HK-2 (cell line): Measurements from ENCODE around the gene MGMT.
A peak's percentile ranks its signal among the peaks of the same experiment; 100 is the strongest.

Experiments
- DNase-seq: peaks from one replicate; pipeline ENCODE4 v3.0.0-alpha.2; 2018; ENCODE audit not compliant: unreplicated experiment

MGMT gene

DNA sequence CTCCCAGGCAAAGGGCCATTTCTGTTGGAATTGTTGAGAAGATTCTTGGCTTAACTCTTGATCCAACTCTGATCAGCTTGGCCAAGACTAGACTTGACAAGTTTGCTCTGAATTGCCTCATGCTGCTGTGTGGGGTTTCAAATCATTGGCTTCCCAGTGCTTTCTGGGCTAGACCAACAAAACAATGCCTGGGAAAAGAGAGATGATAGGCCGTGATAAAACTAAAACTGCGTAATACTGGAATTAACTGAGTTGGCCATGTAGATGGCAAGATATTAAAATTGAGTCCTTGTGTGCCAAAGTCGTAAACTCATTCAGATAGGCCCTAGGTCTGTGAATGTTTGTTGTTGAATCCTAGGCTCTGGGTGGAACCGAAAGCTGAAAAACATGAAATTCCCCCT lies 222.6 kb downstream of the MGMT start:
- DNase-seq, result no peak

DNA sequence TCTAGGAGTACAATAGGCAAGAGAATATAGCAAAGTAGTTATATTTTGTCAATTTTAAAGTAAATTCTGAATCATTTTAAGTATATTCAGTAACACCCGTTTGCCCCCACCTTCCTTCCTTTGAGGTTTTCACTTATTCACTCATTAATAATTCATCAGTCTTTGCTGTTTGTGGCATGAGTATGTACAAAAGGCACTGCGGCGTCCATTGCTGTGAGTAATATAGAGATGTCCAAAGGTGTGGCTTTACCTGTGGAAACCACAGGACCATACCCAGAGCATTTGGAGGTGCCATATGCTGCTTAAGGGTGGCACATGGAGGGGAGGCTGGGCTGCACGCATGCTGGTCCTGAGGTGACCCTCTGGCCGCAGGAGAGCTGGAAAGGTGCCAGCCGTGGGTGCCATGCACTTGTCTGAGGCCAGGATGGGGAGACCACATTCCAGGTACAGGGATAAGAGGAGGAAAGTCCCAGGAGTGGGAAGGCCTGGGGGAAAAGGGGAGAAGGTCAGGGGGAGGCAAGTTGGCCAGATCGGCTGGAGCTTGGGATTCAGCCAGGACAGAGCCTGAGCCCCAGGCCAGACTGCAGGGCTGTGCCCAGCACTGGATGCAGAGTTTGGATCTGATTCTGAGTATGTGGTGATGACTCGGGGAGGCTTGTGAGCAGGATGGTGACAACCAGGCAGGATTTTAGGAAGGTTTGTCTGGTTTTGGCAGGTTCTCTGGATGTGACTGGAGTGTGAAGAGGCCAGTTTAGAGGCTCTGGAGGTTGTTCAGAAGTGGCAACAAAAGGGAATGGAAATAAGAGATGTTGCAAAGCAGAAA lies 223.4 kb downstream of the MGMT start:
- peak; percentile 23 for DNase-seq

DNA sequence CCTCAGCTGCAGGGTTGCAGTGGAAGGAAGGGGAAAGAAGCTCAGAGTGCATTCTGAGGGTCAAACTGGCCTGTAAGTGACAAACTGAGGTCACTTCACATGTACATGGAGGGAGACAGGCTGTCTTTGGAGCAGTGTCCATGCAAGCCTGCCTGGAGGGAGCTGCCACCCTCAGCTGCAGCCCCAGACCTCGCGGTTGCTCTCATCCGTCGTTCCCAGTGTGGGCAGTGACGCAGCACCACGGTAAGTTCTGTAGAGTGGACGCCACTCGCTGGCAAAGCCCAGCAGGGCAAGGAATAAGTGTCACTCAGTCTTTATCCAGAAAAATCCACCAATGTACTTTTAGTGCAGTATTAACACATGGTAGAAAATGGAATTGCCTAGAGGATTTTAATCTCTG lies 225.7 kb downstream of the MGMT start:
- no peak for DNase-seq

DNA sequence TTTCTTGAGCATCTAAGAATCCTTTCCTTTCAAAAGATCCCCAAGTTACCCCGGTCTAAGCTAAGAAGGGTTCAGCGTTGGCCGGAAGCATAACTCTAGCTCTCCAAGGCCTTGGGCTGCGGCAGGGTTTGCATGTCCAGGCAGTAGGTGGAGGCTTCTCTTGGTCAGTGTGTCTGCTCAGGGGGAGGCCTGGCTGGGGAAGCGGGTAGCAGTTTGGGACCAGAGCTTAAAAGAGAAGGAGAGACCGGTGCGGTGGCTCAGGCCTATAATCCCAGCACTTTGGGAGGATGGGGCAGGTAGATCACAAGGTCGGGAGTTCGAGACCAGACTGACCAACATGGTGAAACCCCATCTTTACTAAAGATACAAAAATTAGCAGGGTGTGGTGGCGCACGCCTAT lies 226.3 kb downstream of the MGMT start:
- no peak for DNase-seq

DNA sequence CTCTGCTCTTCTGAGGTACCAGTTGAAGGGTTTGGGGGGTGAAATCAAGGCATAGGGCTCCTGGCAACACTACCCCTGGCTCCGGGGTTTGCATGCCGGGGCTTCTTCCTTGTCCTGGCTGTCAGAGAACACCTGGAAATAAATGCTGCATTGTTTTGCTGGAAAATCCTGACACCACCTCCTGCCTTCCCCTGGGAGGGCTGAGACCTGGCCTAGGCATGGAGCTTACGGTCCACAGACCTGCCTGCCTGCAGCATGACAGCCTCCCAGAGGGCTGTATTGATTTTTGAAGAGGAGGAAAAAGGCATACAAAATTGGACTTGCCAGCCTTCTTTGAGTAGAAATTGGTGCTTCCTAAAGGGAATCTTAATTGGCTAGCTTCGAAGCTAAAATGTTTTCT lies 227.1 kb downstream of the MGMT start:
- no peak for DNase-seq

DNA sequence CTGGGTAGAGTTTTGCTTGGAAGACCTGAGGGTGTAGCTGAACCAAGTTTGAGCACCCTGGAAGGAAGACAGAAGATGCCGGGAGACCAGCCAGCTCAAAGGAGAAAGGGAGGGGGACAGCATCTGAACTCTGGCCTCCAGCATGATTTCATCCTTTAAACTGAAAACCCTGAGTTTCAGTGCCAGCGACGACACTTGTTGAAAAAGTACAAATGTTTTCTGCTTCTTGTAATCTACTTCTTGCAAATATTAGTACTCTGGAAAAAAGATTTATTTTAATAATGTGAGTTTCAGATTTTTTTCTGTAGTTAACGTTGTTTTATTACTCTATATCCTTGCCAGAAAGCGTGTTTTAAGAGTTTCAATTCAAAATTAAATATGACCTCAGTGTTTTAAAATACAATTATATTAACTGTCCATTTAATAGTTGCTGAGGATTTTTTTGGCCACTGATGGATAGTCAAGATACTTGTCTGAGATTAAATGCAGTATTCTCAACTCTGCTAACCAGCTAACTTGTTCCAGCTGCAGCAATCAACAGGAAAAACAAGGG lies 227.7 kb downstream of the MGMT start:
- DNase-seq, result no peak

DNA sequence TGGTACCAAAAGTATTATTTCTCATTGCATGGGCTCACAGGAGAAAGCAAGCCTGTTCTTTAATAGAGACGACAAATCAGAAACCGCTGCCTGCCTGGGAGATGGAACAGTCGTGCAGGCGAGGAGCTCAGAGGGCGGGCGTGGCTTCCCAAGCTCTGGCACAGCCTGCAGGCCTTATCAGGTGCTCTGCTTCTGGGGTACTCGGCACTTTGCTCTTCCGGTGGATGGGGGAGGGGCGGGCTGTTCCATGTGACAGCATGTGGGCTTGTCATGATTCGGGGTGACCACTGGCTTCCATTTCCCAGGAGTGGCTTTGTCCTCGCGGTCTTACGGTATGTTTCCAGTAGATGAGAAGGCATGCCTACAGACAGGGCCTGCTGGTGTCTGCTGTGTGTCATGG lies 228.6 kb downstream of the MGMT start:
- no peak for DNase-seq

DNA sequence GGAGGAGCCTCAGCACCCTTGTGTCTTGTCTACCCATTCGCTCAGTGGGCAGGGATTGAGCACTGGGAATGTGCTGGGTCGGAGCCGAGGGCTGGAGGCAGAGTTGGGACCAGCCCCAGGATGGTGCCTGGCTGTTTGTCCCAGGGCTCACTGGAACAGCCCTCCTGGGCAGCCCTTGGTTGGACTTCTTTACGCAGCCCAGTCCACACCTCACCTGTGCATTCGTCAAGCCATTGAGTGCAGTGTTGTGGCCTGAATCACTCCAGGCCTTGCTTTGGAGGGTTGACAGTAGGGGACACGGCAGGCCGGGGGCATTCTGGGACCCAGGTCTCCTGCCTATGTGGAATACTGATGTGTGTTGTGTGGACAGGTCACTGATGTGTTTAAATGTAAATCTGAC lies 229.6 kb downstream of the MGMT start:
- no peak for DNase-seq

DNA sequence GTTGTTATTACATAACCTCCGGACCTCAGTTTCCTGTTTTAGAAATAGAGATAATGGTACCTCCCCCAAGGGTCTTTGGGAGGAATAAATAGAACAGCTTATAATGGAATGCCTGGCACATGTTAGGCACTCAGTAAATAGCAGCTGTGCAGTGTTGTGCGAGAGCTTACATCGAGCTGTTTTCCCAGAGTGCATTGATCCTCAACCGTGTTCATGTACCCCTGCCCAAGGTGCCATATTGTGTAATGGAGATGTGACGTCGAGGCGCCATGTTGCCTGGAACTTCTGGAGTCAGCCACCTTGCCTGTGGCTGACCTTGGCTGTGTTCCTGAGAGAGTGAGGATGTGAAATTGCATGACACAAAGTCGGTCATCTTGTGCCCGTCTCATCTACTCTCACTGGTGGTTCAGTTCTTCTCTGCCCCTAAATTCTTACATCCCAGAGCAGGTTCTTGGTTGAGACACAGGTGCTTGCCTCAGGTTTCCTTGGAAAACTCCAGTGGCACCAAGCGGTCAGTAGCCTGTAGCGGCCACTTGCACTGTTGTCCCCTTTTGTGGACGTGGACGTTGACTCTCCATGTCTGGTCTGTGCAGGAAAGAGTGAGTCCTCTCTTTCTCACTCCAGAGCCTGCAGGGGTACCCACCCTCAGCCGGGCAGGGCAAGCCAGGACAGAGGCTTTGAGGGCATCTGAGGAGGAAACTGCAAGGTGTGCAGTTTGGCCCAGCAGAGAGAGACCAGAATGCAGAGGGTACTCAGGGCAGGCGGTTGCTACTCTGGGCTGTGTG lies 230.6 kb downstream of the MGMT start:
- DNase-seq, result no peak

DNA sequence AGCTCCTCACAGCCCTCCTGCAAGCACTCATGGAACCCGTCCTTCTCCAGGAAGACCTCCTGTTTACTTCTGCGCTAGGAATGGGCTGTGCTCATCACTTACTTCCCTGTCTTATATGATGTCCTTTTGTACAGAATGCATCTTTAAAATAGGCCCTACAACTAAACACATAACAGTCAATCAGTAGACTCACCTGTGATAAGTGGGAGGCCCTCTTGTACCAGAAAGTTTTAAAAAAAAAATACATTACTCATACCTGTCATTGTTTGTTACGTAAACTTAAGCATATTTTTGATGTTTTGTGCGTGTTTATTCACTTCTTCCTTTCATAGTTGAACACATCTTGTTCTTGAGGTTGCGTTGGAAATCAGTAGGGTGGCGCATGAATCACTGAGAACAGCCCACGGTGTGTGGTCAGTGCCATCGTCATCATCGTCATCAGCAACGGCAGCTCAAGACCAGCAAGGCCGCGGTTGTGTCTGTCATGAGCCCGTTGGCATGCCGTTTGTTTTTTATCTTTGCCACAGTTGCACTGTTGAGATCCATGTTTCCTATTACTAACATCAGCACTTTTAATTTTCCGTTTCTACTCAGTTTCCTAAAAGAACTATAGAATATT lies 232.8 kb downstream of the MGMT start:
- DNase-seq, result no peak

DNA sequence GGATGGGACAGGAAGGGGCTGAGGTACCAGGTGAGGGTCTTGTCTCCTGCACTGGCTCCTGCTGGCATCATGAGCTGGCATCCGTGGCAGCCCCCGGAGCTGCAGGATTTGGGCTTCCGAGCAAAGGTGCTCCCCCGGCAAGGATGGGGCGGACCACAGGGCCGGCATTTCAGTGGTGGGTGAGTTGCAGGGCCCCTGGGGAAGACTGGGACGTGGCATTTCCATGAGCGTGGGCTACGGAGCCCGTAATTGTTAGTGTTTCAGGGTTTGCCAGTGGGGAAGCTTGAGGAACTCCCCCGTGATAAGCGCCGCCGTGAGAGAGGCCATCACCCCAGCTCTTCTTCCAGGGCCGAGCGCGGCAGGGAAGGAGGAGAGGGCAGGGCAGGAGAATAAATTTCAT lies 235.6 kb downstream of the MGMT start:
- DNase-seq, result no peak

DNA sequence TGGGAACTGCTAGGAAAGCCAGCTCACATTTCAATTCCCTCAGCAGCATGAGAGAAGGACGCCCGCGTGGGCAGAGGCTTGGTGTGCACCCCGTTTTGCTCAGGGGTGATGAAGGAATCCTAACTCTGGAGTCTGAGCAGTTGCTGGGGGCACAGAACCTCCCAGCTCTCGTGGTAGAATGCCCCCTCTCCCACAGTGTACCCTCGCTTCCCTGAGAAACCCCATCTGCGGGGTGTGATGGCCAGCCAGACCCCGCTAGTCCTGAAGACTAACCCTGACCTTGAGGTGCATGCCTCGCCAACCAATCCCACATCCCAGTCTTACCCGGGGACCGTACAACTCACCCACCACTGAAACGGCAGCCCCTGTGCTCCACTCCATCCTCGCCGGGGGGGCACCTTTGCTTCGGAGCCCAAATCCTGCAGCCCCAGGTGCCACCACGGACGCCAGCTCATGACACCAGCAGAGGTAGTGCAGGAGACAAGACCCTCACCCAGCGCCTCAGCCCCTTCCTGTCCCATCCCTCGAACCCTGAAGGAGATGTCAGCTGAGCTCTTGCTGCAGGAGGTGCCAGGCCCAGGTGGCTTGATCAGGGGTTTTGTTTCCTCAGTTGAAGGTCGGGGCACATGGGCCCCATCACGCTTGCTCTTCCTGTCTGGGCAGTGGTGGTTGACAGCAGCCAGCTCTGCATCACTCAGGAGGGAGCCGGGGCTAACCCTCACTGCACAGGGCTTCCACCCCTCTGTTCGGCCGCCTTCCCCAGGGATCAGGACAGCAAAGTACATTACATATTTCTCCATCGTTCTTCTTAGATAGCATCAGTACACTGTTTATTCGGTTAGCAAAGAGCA lies 236.5 kb downstream of the MGMT start:
- no peak for DNase-seq

DNA sequence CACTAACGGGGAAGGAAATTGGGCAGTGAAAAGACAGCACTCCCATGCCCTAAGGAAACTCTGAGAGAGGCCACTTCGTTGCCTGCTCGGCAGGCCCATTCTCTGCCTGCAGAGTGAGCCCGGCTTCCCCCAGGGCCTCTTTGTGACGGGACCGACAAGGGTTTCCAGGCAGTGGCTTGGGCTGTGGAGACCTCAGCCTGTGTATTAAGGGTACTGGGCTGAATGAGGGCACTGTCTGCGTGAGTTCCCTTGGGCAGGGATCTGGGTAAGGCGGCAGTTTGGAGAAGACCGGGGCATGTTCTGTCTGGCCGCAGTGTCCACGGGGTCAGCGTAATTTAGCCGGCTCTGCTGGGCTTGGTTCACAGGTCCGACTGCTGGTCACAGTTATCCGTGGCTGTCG lies 237.2 kb downstream of the MGMT start:
- DNase-seq, result no peak

DNA sequence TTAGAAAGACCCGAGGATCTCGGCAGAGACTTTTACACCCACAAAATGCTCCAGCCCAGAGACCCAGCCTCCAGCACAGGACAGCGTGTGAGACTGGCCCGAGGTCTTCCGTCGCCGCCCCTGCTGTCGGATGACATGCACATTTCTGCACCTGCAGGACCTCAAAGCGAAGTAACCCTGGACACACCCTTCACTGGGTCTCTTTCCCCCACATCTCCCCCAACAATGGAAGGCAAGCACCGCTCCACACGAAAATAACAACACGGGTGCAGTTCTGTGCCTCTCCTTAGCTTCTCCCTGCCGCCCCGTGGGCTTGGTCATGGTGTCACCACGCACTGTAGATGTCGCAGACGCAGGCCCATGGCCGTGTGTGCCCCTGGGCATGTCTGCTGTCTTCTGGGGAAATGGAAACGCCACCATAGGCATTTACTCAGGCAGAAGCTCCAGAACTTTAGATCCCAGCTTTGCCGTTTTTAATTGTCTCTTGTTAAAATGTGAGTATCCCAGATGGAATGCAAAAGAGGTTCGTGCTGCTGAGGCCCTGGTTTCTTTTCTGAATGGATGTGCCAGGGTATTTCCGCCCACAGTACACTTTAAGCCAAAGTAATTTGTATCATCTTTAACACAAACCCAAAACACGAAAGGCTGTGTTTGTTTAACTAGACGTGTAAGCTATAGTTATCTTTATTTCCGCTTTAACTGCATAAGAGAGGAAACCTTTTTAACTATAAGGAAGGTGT lies 237.9 kb downstream of the MGMT start:
- DNase-seq, result no peak

DNA sequence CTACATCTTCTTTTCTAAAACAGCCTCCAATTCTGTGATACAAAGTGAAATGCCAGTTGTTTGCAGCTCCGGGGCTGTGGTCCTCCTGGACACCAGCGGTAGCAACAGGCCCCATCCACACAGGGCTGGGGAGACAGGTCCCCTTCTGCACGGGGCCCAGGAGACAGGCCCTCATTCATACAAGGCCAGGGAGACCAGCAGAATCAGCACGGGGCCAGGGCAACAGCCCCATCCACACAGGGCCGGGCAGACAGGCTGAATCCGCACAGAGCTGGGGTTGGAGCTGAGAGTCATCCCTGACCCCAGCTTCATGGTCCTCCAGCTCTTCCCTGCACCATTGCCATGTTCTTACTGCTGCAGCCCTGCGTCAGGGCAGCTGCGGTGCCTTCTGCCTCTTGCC lies 238.6 kb downstream of the MGMT start:
- no peak for DNase-seq

DNA sequence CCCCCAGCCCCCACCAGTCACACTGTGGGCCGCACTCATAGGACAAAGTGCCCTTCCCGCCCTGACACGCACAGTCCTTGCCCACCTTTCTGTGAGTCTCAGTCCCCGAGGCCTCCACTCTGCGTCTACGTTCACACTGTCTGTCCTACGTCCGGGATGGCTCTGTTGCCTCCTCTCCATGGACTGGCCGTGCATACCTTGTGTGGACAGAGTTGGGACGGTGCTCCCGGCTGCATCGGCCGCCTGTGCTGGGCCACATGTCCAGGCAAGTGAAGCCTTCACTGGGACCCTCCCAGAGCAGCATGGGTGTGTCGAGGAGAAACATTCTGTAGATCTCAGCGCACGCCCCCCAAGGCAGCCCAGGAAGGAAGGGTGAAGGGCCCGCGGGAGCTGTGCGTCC lies 239.0 kb downstream of the MGMT start:
- no peak for DNase-seq

DNA sequence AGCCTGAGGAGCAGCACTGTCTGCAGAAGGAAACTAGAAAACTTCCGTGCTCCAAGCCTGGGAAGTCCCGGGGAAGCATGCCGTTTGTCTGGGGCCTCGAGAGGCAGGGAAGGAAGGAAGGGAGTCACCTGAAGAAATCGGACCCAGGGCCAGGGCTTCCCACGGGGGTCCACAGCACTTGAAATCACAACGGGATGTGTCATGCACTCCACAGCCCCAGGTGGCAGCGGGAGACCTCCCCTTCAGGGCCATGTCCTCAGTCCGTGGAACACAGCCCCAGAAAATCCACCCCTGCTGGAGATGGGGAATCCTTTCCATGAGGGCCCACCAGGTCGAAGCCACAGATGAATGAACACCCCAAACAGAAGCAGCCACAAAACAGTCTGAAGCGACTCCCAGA lies 239.5 kb downstream of the MGMT start:
- no peak for DNase-seq

DNA sequence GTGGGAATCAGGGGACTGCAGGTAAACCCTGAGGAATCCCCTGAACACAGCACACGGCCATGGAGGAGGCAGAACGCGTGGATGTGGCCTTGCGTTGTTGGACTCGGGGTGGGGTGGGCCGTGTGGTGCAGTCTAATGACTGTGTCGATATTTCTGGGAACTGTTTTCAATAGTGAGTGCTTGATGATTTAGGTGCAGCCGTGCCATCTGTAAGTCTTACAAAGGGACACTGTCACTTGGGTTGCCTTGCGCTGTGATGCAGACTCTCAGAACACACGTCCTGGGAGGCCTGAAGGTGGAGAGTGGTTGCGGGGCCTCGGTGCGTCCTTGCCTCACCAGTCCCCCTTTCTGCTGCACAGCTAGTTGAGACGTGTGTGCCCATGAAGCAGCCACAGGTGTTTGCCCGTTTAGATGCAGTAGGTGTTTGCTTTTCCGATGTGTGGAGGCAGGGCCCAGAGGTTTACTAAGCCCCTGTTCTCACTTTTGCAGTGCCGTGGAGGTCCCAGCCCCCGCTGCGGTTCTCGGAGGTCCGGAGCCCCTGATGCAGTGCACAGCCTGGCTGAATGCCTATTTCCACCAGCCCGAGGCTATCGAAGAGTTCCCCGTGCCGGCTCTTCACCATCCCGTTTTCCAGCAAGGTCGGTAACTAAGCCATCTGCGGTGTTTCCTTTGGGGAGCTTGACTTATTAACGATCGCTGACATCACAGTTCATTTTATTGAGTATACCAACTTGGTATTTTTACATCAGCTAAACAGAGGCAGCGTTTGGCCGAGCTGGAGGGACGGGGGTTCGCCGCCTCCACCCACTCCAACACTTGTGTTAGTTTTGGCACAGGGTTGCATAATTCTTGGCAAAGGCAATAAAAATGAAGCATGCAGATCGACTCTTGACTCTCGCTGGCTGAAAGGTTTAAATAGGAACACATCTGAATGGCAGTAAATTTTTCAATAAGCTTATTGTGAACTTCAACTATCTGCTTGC lies 240.7 kb downstream of the MGMT start:
- no peak for DNase-seq

DNA sequence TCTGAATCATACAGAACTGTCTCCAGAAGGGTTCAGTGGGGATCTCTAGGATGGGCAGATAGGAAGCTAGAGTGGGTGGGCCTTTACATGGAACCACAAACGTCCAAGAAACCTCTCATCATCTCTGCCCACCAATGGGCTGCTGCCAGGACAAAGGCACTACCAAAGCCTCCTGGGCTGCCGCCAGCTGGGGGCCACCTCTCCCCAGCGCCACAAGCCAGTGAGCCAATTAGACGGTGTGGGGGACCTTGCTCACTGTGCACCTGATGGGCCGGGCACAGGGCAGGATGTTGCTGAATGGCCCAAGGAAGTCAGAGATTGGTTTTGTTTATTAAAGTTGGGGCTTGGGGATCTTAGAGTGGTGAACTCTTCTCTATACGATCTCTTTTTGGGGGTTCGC lies 242.1 kb downstream of the MGMT start:
- no peak for DNase-seq
